ENCODE measurements around the gene ANAPC10.

DNA sequence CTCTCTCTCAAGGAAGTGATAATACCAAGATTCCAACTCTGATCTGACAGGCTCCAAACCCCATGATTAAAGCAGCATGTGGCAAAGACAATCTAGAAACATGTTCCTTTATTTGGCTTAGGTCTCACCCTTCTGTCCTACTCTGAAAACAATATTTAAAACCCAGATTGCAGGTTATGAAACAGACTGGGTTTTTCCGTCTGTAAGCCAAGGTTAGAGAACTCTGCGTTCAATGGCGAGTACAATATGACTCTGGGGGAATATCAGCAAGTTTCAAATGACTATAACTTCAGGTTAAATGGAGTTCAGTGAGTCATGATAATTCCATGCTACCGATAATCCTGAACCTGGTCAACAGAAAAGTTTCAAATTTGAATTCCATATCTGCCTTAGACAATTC is 50.8 kb downstream of the ANAPC10 start:
- no peak for TF ChIP-seq POLR2A (IDR thresholded peaks at IDR 0.05; ENCODE audit: low read length)
- no peak for TF ChIP-seq GATA1 (IDR thresholded peaks at IDR 0.05; ENCODE audit: low read depth, low read length)

Data from erythroblast (primary cell).